Activated gamma-delta T cell treated with anti-CD3 and anti-CD28 coated beads, Interleukin-2, amount 50 U/mL, for 16 hours (primary cell): Measurements from ENCODE around the gene PIBF1.
"Not testable (repeated sequence)": the region's sequence is repeated elsewhere in the genome, so short reads cannot be mapped to it uniquely, and the experiment has no call there.

Experiments
- DNase-seq: peaks from one replicate; pipeline ENCODE4 v3.0.0-alpha.2; 2020; ENCODE audit warnings: low read depth

PIBF1 gene

DNA sequence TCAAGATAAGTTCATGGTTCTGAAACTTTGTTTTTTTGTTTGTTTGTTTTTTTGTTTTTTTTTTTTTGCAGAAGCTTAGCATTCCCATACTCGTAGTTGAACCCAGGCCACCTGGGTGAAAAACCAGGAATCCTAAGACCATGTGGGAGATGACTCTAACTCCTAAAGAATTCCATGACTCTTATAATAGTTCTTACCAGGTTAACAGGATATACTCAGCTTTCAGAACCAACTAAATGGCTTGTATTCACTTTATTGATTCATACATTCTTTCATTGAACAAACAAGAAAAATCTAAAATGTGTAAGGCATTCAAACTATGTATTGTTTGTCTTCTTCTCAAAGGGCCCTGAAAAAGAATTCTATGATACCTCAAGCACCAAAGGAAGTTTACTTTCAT lies 236.4 kb downstream of the PIBF1 start:
- DNase-seq: no peak

DNA sequence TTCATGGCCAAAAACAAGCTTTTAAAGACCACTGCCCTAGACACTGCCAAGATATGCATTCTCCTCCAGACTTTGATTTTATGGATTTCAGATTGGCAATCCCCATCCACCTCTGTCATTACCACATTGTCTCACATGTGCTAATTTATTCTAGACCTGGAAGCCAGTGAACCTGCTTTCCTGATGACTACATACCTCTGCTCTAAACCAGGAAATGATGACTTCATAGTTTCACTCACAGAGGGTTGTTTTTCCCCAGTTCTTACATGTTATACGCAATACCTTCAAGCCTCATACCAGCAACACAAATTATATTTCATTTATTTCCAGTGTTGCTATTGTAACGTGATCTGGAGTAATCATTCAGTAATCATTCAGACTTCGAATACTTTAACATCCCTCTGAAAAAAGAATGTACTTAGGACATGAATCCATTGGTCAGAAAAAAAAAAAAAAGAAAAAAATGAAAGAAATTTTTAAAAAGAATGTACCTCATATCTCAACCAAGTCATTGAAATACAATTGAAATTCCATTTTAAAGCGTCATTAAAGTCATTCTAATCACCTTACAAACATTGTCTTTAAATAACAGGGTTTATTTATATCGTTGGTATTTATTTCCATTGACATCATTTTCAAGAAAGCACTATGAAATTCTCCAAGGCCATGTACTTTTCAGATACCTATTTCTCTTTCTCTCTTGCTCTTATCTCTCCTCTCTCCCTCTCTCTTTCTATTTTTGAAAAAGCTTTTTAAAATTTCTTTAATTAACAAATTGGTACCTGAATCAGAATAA lies 243.5 kb downstream of the PIBF1 start:
- DNase-seq: no peak

DNA sequence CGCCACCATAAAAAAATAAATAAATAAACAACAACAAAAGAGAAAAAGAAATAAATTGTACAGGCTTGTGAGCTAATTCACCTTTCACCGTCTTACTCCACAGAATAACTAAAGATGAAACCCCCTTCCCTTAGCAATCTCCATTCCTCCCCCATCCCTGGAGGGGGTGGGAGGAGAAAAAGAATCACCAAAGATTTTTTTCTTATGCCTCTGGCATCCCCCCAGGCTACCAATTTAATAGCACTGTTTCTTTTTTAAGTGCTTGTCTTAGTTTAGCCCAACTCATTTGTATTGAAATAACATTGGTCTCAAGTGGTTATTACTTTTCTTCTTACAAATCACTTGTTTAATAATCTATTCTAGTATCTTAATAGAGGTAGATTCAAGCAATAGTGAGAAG lies 253.0 kb downstream of the PIBF1 start:
- no peak for DNase-seq

DNA sequence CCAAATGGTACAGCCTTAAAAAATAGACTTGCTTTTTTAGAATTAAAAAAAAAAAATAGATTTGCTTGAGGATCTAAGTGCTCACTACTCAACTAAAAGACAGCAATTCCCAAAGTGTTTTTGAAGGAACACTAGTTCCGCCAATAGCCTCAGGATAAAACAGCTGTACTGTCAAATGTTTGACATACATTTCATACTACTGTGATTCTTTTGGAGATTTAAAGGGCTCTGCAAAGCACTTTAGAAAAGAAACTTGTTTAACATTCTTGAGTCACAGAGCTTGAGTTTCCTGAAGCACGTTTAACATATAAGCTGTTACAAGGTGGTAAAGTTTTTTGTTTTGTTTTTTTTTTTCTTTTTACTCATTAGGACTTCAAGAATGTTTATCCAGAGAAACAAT lies 253.7 kb downstream of the PIBF1 start:
- no peak for DNase-seq

DNA sequence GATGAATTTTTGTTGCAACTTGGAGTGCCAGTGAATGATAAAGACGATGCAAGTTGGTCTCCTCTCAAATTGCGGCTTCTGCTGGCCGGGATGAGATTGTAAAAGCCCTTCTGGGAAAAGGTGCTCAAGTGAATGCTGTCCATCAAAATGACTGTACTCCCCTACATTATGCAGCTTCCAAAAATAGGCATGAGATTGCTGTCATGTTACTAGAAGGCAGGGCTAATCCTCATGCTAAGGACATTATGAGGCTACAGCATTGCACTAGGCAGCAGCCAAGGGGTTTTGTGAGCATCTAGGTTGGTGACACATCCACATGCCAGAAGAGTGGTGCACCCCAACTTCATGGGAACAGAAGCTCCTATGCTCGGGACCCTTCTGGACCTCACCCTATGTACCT lies 254.6 kb downstream of the PIBF1 start:
- DNase-seq: no peak

DNA sequence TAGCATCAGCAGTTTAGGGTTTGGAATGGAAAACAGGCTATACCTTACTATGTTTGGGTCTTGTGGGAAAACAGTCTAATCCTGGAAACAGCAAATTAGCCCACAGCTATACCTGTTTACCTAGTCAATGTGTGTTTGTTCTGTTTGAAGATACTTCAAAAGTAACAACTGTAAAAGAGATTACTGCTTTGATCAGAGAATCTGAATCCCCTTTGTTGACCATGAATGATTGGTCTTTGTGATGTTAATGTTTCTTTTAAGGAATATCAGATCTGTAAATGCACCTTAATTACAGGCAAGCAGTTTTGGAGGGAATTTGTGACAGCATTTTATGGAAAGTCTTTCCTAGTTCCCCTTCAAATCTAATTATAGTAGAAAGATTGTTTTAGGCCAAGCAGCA lies 256.1 kb downstream of the PIBF1 start:
- no peak for DNase-seq

DNA sequence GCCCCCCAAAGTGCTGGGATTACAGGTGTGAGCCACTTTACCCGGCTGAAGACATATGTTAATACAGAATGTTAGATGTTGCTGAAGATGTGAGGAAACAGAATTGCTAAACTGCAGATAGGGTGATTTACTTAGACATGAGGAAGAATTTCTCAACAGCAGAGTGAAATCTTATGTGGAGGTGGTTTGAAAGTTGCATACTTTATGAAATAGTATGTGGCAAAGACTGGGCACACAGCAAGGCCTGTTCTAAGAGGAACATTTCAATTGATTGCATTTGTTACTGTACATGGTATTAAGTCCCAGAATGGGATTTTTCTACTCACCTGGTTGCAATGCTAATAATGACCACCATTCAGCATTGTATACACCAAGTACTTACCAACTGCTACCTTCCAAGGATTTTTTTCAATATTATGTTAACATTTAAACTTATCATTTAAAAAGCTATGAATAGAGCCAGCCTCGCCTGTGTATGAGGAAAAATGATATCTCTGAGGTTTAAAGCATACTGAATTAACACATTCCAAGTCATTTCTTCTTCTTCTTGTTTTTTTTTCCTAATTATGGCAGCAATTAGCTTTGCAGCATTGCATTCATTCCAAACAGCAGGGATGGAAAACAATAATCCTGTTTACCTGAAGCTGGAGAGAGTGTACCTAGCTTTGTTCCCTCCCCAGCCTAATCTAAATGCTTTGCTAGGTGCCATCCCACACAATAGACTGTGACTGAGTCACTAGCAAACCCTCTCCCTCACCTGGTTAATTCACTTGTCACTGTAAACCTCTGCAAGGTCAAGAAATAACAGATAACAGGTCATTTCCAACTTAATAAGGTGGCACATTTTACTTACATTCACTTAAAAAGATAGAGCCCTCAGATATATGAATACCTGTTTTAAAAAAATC lies 257.5 kb downstream of the PIBF1 start:
- no peak for DNase-seq

DNA sequence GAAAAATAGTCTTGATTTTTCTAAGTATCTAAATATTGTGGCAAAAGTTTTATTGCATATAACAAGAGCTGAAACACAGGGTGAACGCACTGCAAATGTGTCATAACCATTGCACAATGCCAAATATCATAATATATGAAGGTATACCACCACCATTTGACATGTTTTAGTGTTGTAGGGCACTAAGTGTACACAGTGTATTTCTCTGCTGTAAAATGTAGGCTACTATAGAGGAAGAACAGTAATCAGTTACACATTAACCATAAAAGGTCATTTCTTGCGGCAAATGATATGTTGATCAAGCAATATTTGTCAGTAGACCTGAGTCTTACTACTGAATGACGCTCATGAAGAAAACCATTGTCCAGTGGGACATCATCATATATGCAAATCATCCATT lies 258.6 kb downstream of the PIBF1 start:
- DNase-seq: no peak

DNA sequence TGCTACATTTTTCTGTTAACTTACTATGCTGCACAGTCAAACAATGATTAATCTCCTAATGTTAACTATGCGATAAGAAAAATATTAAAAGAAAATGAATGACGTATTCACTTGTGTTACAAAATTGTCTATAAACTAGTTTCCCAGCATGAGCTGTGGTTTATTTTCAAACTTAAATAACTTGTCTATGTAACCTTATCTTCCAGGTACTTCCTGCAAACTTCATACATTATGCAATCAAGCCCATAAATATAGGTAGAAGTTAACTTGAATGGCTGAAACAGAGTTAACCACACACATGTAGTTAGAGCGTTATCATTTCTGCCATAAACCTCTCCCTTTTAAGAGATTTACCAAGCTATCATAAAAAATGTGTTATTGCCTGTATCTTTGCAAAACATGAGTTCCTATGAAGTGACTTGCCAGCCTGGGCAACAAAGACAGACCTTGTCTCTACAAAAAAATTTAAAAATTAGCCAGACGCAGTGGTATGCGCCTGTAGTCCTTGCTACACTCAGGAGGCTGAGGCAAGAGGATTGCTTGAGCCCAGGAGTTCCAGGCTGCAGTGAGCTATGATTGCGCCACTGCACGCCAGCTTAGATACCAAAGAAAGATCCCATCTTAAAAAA lies 259.1 kb downstream of the PIBF1 start:
- no peak for DNase-seq

DNA sequence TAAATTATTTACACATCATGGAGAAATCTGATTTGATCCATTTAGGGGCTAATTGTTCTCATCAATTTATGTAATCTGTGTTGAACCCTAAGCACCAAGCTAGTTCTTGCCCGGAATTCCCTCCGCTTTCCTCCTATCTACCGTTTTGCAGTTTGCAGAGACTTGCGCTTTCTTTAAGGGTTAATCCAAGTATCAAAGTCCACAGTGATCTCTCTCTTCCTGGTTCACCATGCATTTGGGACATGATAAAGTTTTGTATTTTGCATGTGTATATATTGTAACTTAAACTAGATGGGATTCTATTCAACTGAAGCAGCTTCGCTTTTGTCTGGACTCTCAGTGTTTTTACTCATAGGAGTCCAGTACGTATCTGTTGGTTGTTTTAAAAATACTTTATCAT lies 263.1 kb downstream of the PIBF1 start:
- DNase-seq: no peak

DNA sequence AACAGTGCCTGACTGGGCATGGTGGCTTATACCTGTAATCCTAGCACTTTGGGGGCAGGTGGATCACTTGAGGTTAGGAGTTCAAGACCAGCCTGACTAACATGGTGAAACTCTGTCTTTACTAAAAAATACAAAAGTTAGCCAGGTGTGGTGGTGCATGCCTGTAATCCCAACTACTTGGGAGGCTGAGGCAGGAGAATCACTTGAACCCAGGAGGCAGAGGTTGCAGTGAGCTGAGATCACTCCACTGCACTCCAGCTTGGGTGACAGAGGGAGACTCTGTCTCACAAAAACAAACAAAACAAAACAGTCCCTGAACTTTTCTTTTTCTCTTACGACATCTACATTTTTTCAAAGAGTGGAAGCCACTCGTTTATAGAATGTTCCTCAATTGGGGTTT lies 266.7 kb downstream of the PIBF1 start:
- not testable (repeated sequence) for DNase-seq

DNA sequence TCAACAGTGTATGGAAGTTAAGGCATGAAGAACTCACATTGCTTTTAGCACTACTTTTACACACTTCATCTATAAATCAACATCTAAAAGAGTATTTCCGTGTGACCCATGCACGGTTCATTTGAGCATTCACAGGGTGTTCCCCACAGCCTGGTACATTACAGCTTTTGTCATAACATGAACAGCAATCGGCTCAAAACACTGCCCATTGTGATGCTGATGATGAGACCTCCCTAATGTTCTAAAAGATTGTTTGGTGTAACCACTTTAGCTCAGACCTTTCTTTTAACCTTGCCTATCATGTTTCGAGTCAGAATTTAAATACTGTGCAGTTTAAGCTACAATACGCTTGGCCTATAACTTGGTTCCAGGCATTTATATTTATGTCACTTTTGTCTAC lies 272.8 kb downstream of the PIBF1 start:
- no peak for DNase-seq

DNA sequence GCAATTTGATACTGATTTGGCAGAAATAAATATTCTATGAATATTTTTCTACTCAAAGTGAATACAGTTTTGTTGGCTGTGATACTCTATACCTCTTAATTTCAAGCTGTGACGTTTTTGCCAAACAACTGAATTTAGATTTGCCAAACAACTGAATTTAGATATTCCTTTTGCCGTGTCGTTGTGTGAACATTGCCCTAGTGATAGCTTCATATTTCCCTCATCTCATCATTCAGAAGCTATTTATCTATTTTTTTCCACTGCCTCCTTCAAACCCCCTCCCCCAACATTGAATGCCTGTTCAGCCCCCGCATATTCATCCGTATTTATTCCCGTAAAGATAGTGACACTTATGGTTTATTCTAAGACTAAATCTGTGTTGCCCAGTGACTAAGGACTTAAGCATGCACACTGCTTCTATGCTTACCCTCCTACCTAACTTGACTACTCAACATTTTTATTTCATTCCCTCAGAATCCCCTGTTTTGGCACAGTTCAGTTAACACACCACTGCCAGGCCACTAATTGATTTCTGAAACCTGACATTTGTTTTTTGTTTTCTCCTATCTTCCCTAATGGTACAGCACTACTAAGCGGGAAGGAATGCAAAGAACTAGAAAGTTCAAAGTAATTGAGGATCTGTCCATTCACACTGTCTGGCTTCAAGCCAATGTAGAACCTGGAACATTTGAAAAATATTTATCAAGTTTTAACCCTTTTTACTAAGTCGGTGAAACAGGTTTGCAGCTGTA lies 274.1 kb downstream of the PIBF1 start:
- DNase-seq: no peak

DNA sequence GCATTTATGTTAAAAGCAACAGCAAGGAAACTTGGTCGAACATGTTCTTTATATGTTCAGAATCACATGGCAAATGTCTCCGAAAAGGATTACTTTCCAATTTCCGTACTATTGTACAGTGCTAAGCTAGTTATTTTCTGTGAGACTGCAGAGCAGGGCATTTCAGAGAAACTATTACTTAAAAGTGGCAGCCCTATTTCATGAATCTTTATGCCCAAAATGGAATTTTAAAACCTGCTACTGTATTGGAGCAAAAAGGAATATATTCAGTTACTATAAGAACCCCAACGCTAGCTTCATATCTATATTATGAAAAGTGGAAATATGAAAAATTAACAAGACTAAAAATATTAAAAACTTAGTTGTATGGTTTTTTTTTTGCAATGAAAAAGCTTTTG lies 274.6 kb downstream of the PIBF1 start:
- no peak for DNase-seq

DNA sequence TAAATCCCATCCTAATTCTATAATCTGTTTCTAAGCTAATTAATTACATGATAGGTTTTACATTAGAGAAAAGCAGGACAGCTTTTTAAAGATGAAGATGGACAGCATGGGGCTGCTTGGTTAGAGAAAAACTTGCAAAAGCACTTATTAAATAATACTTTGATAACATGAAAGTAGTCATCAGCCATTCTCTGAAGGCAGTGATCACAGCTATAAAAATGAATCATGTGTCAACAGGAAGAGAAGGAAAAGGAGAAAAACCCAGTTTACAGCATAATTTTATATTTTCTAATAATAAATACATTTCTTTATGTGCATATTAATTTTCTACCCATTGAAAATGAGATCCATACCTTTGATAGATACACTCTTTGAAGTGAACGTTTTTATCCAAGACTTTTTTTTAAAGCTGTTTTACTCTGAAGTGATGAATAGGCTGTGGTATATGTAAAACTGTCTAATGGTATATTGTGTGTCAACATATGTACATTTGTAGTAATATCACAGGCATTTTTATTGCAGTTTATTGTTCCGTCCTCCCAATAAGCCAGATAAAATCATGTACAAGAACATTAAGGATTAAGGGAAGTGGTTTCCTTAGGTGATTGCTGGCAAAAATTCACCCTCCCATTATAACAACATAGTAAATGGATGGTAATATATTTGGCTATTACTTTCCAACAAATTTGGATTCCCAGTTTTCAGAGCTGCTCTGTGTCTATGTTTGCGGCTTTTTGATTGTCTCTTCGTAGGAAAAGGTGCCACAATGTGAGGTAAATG lies 275.5 kb downstream of the PIBF1 start:
- no peak for DNase-seq

DNA sequence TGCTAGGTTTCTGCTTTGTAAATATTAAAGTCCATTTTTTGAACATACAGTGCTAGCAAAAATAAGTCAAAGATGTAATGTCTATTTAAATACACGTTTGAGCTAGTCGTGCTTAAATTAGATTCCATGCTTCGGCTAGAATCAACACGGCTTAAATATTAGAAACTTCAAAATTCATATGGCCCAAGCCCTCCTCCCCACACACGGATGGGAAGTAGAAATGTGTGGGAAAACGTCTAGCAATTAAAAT lies 276.1 kb downstream of the PIBF1 start:
- no peak for DNase-seq

DNA sequence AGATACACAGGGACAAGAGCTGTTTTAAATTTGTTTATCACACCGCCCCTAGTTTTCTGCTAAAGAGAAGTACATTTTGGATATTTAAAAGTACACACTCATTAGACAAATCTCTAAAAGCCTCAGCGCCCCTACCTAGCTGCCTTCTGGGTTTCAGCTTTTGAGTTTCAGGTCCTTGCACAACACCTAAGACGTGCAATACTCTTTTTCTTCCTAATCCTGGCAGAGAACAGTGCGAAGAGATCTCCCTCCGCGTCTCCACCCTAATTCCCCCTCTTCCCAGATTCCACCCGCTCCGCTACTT lies 276.5 kb downstream of the PIBF1 start:
- DNase-seq: no peak

DNA sequence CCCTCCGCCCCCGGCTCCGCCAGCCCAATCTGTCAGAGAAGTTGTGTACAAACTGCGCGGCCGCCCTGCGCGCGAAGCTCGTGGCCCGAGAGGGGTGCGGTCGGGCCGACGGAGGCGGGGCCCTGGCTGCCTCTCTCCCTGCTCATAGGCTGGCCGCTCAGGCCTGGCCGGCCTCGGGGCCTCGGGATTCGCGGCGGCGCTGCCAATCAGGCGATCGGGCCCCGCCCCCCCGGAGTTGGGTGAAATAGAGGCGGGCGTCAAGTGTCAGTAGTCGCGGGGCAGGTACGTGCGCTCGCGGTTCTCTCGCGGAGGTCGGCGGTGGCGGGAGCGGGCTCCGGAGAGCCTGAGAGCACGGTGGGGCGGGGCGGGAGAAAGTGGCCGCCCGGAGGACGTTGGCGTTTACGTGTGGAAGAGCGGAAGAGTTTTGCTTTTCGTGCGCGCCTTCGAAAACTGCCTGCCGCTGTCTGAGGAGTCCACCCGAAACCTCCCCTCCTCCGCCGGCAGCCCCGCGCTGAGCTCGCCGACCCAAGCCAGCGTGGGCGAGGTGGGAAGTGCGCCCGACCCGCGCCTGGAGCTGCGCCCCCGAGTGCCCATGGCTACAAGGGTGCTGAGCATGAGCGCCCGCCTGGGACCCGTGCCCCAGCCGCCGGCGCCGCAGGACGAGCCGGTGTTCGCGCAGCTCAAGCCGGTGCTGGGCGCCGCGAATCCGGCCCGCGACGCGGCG lies 277.0 kb downstream of the PIBF1 start, which contains the start of gene KLF5:
Gene KLF5 (plus strand): TSS at position 270 of the 724 bp plus-strand sequence. CDS start 323 bp downstream, at position 593.
- peak; percentile 88 for DNase-seq

DNA sequence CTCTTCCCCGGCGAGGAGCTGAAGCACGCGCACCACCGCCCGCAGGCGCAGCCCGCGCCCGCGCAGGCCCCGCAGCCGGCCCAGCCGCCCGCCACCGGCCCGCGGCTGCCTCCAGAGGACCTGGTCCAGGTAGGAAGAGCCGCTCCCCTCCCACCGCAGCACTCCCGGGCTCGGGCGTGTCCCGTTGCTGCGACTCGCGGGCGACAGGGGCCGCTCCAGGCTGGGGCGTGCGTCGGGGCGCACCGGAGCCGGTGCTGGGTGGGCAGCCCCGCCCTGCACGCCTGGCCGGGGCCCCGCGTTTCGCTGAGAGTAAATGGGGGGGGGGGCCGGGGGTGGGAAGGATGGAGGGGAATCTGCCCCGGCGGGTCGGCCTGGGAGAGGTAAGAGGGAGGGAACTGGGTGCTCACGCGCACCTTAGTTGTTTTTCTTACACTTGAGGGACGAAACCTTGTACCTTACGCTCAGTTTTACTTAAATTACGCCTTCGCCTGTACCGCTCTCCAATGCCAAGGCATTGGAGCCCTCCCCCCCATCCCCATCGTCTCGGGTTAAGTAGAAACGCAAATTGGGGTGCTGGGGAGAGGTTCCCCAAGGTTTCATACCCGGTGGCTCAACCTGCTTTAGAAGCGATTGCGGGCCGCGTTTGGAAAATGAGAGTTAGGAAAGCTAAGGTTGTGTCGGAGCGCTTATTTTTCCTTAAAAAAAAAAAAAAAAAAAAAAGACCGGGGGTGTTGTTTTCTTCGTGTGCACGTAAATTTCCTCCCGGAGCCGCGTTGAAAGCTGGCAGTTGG lies 277.7 kb downstream of the PIBF1 start:
- peak; percentile 17 for DNase-seq
